Neural progenitor cell (in vitro differentiated cells): Measurements from ENCODE around the gene OLFM3. TPM values are rescaled to one million over a fixed set of nuclear protein-coding genes. Genes with fewer than 3 reads are reported as not detected.

ENCODE experiments used
- DNase-seq: peaks from one replicate; pipeline ENCODE4 v3.0.0-alpha.2; 2016; ENCODE audit warnings: low spot score
- H2AFZ ChIP-seq: fragments of 200-600 bp; sonication (generic); replicated peaks from 2 replicates; pipeline ENCODE4 v1.6.1; 2016; ENCODE audit warnings: antibody characterized with exemption
- H3F3A ChIP-seq: fragments of 200-600 bp; sonication (generic); 2 replicates; pipeline ENCODE4 v1.6.1; 2016; ENCODE audit warnings: antibody characterized with exemption, low read depth
- H3K27ac ChIP-seq: fragments of 200-600 bp; sonication (generic); 2 replicates; pipeline ENCODE4 v1.5.1; 2016; ENCODE audit warnings: mild to moderate bottlenecking
- H3K27me3 ChIP-seq: fragments of 200-600 bp; sonication (generic); 2 replicates; pipeline ENCODE4 v1.6.1; 2016; ENCODE audit warnings: mild to moderate bottlenecking, moderate library complexity
- H3K36me3 ChIP-seq: fragments of 200-600 bp; sonication (generic); 2 replicates; pipeline ENCODE4 v1.5.1; 2016
- H3K4me1 ChIP-seq: fragments of 200-600 bp; sonication (generic); 2 replicates; pipeline ENCODE4 v1.6.1; 2016; ENCODE audit warnings: mixed run types
- H3K4me2 ChIP-seq: fragments of 200-600 bp; sonication (generic); 2 replicates; pipeline ENCODE4 v1.6.1; 2016
- H3K4me3 ChIP-seq: fragments of 200-600 bp; sonication (generic); 2 replicates; pipeline ENCODE4 v1.5.1; 2016
- H3K79me2 ChIP-seq: fragments of 200-600 bp; sonication (generic); 2 replicates; pipeline ENCODE4 v1.6.1; 2016; ENCODE audit warnings: low read depth
- H3K9ac ChIP-seq: fragments of 200-600 bp; sonication (generic); 2 replicates; pipeline ENCODE4 v1.6.1; 2016
- H3K9me3 ChIP-seq: fragments of 200-600 bp; sonication (generic); 2 replicates; pipeline ENCODE4 v1.5.1; 2016; ENCODE audit warnings: low read depth
- H4K20me1 ChIP-seq: fragments of 200-600 bp; sonication (generic); 2 replicates; pipeline ENCODE4 v1.6.1; 2016; ENCODE audit warnings: low read depth
- H3K27ac Mint-ChIP-seq: 3 replicates; pipeline ENCODE4 v1.8.0; 2021; ENCODE audit warnings: mixed read lengths
- H3K27me3 Mint-ChIP-seq: 2 replicates; pipeline ENCODE4 v1.8.0; 2022; ENCODE audit warnings: low read depth, mild to moderate bottlenecking, inconsistent platforms, moderate library complexity, mixed read lengths; ENCODE audit not compliant: insufficient read depth
- H3K36me3 Mint-ChIP-seq: 3 replicates; pipeline ENCODE4 v1.8.0; 2021; ENCODE audit warnings: mixed read lengths
- H3K4me1 Mint-ChIP-seq: 3 replicates; pipeline ENCODE4 v1.8.0; 2021; ENCODE audit warnings: mixed read lengths
- H3K4me3 Mint-ChIP-seq: 3 replicates; pipeline ENCODE4 v1.8.0; 2021; ENCODE audit warnings: mild to moderate bottlenecking, moderate library complexity, mixed read lengths
- H3K9me3 Mint-ChIP-seq: 3 replicates; pipeline ENCODE4 v1.8.0; 2020; ENCODE audit warnings: mixed read lengths
- CTCF ChIP-seq: fragments of 200-600 bp; sonication (generic); IDR thresholded peaks from 2 replicates; pipeline ENCODE4 v1.5.1; 2017; ENCODE audit warnings: antibody characterized with exemption, mild to moderate bottlenecking
- EZH2 ChIP-seq: fragments of 200-600 bp; sonication (generic); IDR thresholded peaks from 2 replicates; pipeline ENCODE4 v1.6.1; 2017; ENCODE audit warnings: antibody characterized with exemption, mild to moderate bottlenecking, moderate library complexity
- EZH2phosphoT487 ChIP-seq: fragments of 200-600 bp; sonication (generic); IDR thresholded peaks from 2 replicates; pipeline ENCODE4 v1.6.1; 2017; ENCODE audit warnings: antibody characterized with exemption
- total RNA-seq: library from RNA; depleted of rRNA; stranded (reverse); fragments of >200 nt; gene quantifications from 2 replicates; pipeline ENCODE4 v1.2.3, GENCODE V29; 2015; ENCODE audit warnings: low replicate concordance

OLFM3 gene
- total RNA-seq, 1 donor from 2014 or later, result 4.4 TPM

GRCh38 chr1:101945884-101946283, 50.8 kb downstream of the OLFM3 start:
- Histone ChIP-seq H3K79me2 (no peaks in the 10 kb centered on the region), H3K4me3 (no peak overlapping the region), H2AFZ (no peak overlapping the region), H3K4me2 (no peak overlapping the region), H3K9ac (no peak overlapping the region), H3K36me3 (no peaks in the 10 kb centered on the region), H3F3A (no peaks in the 10 kb centered on the region), H3K27me3 (no peaks in the 10 kb centered on the region), H3K4me1 (no peaks in the 10 kb centered on the region), H4K20me1 (no peaks in the 10 kb centered on the region), H3K27ac (no peak overlapping the region), H3K9me3 (no peaks in the 10 kb centered on the region)
- peaks cover 2% of the 10 kb centered on the region for H3K36me3 Mint-ChIP-seq
- no peak overlapping the region for H3K27ac Mint-ChIP-seq
- no peaks in the 10 kb centered on the region for H3K27me3 Mint-ChIP-seq
- H3K4me3 Mint-ChIP-seq, result no peak overlapping the region
- TF ChIP-seq EZH2 (no peak), EZH2phosphoT487 (no peak), CTCF (no peak)
- H3K9me3 Mint-ChIP-seq, result peaks cover 4% of the 10 kb centered on the region
- DNase-seq, result no peak
- no peaks in the 10 kb centered on the region for H3K4me1 Mint-ChIP-seq

GRCh38 chr1:101943237-101943636, 53.5 kb downstream of the OLFM3 start:
- no peaks in the 10 kb centered on the region for H3F3A ChIP-seq
- Mint-ChIP-seq H3K27ac (no peak overlapping the region), H3K36me3 (no peaks in the 10 kb centered on the region), H3K9me3 (peaks cover 2% of the 10 kb centered on the region), H3K4me1 (no peaks in the 10 kb centered on the region), H3K4me3 (no peak overlapping the region), H3K27me3 (no peaks in the 10 kb centered on the region)
- no peaks in the 10 kb centered on the region for H3K79me2 ChIP-seq
- H2AFZ ChIP-seq, result no peak overlapping the region
- no peak overlapping the region for H3K27ac ChIP-seq
- DNase-seq, result no peak
- no peak overlapping the region for H3K4me3 ChIP-seq
- H4K20me1 ChIP-seq, result no peaks in the 10 kb centered on the region
- H3K36me3 ChIP-seq, result no peaks in the 10 kb centered on the region
- H3K4me2 ChIP-seq, result no peak overlapping the region
- no peaks in the 10 kb centered on the region for H3K27me3 ChIP-seq
- H3K9ac ChIP-seq, result no peak overlapping the region
- no peak for TF ChIP-seq CTCF
- no peak for TF ChIP-seq EZH2phosphoT487
- TF ChIP-seq EZH2, result no peak
- H3K9me3 ChIP-seq, result no peaks in the 10 kb centered on the region
- H3K4me1 ChIP-seq, result no peaks in the 10 kb centered on the region

DNA sequence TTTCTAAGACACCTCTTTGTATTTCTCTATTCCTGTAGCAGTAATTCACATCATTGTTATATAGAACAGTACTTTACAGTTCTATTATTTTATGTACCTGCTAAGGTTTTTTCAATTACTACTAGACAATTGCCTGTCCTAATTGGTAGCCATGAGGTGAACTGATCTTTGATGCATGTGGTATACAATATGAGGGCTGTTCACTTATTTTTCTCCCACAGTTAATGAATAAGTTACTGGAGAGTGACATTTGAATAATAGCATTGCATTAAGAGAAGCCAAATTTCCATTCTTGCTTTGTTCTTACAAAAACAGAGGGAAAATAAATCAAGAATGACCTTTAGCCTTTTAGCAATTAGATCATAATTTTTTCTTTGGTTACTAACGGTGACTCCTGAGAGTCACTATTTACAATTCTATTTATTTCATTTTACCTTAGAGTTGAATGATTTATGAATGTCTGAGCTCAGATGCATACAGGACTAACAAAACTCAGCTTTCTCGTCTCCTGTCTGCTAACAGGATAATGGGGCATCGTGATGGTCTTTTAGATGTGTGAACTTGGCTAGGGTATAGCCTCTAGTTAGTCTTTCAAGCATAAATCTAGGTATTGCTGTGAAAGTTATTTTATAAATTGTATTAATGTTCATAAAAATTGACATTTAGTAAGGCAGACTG, 54.1 kb downstream of the OLFM3 start:
- TF ChIP-seq CTCF, result no peak
- no peak for TF ChIP-seq EZH2
- no peak for TF ChIP-seq EZH2phosphoT487
- no peak for DNase-seq
- no peak overlapping the region for H3K9ac ChIP-seq
- H3K27me3 ChIP-seq, result no peaks in the 10 kb centered on the region
- H3K4me1 Mint-ChIP-seq, result no peaks in the 10 kb centered on the region
- no peak overlapping the region for H2AFZ ChIP-seq
- no peak overlapping the region for H3K27ac ChIP-seq
- no peaks in the 10 kb centered on the region for H3K79me2 ChIP-seq
- no peaks in the 10 kb centered on the region for H3K27me3 Mint-ChIP-seq
- H3K27ac Mint-ChIP-seq, result no peak overlapping the region
- peaks cover 2% of the 10 kb centered on the region for H3K9me3 Mint-ChIP-seq
- H4K20me1 ChIP-seq, result no peaks in the 10 kb centered on the region
- no peak overlapping the region for H3K4me3 Mint-ChIP-seq
- H3K4me3 ChIP-seq, result no peak overlapping the region
- H3K4me2 ChIP-seq, result no peak overlapping the region
- no peaks in the 10 kb centered on the region for H3K36me3 Mint-ChIP-seq
- H3K36me3 ChIP-seq, result no peaks in the 10 kb centered on the region
- H3K4me1 ChIP-seq, result no peaks in the 10 kb centered on the region
- H3F3A ChIP-seq, result no peaks in the 10 kb centered on the region
- no peaks in the 10 kb centered on the region for H3K9me3 ChIP-seq
